Stimulated activated CD4-positive, alpha-beta T cell treated with anti-CD3 and anti-CD28 coated beads, TNF-alpha, amount 100 ng/mL, for 4 hours (primary cell): ENCODE results near the gene BCL11B.

Experiments used
- DNase-seq, 3 experiments: peaks; one replicate each; pipeline ENCODE4 v3.0.0-alpha.2; 2020; ENCODE audit warnings: low read depth in 3 of 3

The BCL11B gene

DNA sequence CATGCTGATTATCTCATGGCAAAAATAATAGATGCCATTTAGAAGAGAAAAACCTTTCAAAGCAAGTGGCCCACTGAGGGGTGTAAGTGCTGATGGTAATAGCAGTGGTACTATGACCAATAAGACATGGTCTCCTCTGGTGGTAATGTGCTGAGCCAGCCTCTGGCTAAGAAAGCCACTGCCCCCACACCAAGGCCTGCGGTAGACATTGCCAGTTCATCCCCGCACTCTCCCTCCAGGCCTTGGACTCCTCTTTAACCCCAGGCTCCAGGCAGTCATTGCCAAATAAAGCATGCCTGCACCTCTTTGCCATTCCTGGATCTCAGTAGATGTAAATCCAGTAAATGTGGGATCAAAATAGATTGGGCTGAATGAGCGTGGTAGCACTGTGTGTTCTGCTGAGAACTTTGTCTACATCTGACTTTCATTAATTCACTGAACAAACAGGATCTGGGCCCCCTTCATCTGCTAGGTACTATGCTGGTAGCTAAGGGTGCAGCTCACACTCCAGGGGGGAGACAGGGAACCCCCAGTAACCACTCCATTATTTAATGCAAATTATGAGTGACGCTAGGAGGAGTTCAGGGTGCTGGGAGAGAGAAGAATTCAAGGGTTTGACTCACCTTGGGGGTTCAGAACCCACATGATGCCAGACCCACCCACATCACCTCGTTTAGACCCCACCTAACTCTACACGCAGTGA lies 89.3 kb downstream of the BCL11B start:
- no peak for DNase-seq

DNA sequence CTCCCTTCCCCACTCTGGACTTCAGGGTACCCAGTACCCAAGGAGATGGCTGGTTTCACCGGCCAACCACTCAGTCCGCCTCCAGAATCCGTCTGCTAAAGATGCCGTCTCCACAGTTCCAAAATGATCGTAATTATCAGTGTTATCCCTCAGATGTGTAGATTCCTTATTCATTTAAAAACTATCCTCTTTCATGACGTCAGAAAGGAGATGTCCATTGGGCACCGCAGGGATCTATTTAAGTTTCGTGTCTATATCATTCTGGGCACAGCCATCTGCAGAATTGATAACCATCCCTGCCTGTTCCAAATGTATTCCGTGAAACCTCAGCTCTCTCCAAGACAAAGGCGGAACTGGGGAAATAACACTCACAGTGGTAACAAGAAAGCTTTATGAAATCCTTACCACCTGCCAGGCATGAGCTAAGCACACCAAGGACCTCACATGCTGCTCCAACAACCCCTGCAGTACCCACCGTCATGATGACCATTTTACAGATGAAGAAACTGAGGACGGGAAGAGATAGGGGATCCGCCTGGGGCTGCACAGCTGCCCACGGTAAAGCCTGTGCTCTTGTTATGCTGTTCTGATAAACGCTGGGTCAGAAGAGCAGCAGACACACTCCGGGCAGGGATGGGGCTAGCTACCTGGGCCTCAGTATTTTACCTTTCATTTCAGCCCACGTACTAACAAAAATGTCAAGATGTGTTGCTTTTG lies 90.0 kb downstream of the BCL11B start:
- no peak for DNase-seq

DNA sequence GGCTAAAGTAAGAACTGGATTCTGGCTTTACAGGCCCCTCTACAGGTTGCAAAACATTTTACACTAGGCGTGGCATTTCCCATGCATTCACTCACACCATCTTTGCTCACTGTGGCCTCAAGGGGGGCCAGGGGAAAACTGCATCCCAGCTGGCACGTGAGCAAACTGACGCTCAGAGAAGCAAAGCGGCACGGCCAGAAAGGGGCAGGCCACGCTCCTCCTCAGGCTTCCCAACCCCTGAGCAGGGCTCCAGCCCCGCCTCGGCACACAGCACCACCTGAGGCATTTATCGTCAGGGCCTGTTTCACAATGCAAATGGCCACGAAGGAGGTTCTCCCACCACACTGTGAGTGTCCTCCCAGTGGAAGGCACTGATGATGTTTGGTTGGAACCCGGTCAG lies 90.8 kb downstream of the BCL11B start:
- DNase-seq = no peak

DNA sequence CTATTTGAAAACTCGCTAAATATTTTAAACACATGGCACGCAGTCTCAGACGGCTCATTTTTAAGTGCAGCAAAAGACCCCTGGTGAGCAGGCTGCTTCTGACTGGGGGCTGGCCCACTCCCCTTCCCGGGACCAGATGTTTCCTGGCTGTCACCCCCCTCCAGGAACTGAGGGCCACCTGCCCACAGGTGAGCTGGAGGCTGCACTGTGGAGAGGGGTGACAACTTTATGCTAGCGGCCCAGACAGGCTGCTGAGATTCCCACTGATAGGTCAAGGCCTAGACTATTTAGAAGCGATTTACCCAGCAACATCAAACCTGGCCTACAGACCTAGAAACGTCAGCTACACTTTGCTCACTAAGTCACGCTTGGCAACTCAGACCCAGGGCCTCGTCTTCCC lies 92.1 kb downstream of the BCL11B start:
- no peak for DNase-seq

DNA sequence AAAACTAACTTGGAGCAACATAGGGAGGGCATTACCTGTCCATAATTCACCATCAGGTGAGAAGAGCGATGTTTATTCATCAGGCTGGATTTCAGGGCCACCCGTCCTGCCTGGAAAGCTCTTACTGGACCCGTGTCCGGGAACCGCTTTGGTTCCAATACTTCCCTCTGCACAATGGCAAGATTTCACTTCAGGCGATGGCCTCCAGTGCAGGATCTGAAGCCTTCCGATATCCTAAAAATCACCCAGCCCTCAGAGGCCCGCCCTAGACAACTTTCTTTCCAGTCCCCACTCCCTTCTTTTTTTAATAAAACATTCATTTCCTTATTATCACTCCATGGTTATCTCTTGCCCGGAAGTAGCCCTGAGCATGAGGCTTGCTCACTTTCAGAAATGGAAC lies 92.5 kb downstream of the BCL11B start:
- DNase-seq = no peak

DNA sequence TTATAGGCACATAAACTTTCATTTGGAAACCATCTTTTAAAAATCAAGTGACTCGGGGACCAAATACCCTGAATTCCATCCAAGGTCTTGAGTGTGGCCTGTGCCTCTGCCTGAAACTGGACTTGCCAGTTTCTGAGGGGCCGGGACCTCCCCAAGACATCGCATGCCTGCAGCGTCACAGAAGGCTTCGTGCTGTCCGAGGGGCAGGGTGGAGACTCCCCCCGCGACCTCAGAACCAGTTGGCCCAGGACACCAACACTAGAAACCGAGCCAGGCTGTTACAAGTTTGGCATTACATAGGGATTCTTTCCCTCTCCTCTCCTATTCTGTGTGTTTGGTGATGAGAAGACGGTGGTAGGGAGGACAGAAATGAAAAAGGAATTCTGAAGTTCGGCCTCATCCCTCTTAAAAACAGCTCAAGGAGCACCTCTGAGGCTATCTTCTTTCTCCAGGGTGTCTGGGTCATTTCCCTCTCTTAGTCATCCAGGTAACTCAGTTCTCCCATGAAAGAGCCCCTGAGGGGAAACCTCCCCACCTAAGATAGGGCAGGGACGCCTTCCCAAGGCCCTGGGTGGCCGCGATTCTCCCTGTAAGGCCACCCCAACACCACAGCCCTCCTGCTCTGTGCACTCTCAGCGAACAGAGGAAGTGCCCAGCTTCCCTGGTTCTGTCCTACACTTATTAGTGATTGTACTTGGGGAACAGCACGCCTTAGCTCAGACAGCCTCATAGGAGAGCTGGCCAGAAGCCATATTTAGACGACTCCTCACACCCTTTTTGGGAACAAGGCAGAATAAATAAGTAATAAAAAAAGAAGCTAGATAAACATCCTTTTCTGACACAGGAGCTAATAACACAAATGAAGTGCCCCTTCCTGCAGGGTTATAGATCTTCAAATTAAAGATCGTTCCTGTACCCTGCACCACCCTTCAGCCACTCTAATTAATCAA lies 93.8 kb downstream of the BCL11B start:
- no peak for DNase-seq

DNA sequence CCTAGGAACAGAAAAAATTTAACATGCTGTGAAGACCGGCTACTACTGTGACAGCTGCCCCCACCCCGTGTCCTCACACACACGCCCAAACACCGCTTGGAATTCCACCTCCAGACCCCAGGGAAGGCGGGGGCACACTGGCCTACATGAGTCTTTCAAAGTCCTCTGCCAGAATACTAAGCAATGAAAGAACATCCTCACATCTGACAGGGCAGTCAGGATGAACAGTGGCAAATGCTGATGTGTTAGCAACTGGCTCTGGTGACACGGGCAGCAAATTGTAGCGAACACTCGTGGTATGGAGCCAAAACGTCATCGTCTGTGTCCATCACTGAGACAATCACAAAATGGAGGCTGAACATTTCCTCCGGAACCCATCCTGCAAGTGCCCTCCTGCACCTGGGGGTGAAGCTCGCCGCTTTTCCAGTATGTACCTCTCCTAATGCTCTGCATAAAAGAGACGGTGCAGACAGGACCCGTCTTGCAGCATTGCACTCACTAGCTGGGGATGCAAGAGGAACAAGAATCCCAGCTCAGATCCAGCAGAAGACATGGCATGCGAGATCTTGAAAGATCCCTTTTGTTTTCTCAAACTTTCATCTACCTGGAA lies 94.8 kb downstream of the BCL11B start:
- DNase-seq = no peak

DNA sequence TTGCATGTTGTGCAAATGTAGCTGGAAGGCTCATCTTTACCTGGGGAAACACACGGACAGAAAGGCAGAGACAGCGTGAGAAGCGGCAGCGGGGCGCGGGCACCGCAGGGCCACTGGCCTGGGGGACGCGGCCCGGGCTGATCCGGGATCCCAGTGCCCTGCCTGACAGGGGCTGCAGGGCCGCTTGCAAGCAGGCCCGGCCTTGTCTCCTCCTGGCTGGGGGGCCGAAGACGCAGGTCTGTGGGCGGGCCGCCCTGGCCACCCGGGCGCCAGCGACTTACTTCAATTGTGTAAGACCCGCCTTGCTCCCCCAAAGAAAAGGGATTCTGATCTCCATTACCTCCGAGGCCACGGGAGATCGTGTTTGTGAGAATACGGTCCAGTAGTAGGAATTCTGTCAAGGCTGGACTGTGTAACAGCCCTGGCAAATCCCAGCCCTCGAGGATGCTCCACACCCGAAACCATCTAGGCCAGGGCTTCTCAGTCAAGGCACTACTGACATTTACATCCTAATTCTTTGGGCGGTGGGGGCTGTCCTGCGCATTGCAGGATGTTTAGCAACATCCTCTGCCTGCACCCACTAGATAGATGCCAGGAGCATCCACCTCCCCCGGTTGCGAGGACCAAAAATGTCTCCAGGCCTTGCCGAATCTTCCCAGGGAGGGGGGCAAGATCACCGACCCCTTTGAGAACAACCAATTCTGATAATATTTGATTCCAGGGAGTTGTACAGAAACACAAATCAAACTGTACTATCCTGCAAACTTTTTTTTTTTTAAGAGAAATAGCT lies 95.6 kb downstream of the BCL11B start:
- no peak for DNase-seq

DNA sequence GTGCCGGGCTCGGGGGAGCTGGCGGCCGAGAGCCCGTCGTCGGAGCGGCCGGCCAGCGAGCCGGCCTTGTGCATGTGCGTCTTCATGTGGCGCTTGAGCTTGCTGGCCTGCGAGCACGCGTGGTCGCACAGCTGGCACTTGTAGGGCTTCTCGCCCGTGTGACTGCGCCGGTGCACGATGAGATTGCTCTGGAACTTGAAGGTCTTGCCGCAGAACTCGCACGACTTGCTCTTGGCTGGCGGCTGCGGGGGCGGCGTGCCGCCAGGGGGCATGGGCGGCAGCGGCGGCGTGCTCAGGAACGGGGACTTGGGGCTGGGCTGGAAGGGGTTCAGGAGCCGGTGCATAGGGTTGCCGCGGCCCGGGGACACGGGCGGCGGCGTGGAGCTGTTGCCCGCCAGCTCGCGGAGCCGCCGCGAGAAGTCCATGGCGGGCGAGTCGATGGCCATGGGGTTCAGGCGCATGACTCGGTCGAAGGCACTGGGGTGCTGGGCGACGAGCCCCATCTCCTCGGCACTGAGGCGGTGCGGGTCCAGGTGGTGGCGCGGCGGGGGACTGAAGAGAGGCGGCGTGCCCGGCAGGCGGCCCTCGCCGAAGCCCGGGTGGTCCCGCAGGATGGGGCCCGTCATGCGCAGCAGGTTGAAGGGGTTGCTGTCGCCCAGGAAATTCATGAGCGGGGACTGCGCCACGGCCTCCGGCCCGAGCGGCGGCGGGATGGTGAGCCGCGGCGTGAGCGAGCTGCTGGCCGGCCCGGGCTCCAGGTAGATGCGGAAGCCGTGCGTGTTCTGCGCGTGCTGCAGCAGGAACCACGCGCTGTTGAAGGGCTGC lies 96.5 kb downstream of the BCL11B start:
- DNase-seq = no peak

DNA sequence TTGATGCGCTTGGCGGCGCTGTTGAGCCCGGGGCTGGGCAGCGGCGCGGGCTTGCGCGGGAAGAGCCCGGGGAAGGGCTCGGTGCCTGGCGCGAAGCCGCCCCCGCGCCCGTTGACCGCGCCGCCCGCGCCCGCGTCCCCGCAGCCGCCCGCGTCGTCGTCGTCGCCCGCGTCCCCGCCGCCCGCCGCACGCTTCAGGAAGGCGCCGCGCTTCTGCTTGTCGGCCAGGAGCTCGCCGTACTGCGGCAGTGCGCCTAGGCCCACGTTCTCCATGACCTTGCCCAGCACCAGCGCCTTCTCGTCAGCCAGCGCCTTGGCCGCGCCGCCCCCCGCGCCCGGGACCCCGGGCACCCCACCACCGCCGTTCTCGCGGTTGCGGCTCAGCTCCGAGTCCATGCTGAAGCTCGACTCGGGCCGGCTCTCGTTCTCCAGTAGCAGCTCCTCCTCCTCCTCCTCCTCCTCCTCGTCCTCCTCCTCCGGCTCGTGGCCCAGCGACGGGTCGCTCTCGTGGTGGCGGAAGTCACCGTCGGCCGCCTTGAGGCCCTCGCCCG lies 97.2 kb downstream of the BCL11B start:
- DNase-seq = no peak

DNA sequence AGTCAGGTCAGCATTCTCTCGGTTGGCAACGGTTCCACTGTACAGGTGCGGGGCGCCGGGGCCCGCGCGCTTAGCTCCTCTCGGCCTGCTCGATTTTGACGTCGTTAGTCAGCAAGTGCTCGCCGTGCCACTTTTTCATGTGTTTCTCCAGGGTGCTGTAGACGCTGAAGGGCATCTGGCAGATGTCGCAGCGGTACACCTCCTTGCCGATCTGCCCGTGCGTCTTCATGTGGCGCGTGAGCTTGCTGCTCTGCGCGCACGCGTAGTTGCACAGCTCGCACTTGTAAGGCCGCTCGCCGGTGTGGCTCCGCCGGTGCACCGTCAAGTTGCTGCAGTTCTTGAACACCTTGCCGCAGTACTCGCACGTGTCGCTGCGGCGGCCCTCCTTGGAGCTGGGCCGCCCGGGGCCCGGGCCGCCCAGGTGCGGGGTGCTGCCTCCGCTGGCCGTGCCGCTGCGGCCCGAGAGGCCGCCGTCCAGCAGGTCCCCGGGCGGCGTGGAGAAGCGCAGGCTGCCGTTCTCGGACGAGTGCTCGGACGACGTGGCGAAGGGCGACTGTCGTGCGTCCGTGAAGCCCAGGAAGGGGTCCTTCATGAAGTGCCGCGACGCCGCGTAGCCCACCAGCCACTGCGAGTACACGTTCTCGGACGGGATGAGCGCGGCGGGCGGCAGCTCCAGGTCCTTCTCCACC lies 97.8 kb downstream of the BCL11B start:
- DNase-seq = no peak

DNA sequence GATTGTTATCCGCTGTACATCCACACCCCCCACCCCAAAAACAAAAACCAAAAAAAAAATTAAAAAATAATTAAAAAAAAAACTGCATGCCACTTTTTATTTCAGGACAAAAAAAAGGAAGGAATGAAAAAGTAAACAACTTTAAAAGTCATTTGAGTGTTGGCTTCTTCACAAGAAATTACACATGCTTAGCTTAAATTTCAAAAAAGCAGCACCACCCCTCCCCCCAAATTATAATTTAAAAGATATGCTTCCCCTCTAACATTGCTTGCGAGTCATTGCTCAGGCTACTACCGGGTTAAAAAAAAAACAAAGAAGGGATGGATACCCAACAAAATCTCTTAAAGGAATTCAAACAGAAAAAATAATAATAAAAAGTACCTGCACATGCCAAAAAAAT lies 98.5 kb downstream of the BCL11B start:
- no peak for DNase-seq

DNA sequence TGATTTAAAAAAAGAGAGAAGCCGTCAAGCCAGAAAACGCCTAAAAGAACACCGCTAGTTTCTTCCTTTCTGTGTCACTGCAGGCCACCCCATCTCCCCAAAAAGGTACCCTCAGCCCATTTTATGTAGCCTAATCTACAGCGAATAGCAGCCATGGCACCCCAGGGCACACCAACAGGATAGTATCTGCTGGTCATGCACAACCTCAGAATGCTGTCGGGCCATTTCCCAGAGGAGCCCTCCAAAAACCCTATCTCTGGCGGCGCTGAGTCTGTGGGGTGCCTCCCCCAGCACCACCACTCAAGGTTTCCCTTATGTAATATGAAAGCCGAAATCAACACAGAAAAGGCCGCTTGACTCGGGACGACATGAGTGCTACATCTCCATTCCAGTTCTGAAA lies 98.9 kb downstream of the BCL11B start:
- no peak for DNase-seq

DNA sequence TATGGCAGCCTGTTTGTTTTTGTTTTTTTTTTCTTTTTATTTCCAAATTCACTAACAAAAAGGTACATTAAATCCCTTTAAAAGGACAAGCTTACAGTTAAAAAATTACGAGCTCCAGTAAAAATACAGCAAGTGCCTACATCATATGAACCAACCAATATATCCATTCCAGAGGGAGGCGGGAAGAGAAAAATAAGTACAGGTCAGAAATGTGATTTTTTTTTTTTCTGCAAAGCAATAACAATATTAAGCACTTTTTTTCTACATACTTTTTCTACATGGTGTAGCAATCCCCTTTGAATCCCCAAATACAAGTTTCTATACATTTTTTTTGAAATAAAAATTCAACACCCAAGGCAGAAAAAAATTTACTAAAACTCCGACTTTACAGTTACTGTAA lies 100.6 kb downstream of the BCL11B start:
- no peak for DNase-seq

DNA sequence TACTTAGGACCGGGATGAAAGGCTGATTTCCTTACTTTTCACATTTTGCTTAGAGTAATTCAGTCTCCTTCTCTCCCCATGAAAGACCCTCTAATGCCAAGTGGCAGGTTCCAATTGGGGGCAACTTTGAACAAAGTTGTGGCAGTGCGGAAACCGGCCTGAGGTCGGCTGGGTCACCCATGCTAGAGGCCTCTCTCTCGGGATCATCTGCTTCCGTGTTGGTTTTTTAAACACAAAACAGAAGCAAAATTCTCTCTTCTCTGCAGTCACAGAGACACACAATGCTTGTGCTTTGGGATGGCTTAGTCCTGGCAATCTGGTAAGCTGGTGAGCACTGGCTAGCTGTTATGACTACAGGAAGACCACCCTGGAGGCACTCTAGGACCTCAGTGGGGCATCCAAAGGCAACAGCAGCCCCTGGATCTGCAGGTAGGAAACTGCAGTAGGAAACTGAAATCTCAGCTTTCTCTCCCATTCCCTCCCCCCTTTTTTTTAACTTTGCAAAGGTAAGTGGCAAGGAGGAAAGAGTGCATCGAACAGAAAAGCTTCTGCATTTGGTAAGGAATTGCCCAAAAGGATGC lies 102.1 kb downstream of the BCL11B start:
- no peak for DNase-seq

DNA sequence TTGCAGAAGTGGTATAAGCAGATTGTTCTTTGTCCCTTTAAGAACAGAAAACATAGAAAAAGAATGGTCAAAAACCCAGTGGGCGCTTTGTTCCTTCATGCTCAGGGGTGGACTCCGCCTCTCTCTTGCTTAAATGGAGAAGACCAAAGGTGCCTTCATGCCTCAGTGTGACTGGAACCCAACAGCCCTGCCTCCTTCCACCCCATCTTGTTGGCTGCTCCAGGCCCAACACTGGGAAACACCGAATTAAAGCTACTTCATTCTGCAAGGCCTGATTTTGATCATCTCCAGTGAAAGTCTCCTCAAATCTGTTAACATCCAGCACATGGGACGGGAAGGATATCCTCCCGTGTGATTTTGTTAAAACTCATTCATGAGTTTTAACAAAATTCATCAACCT lies 103.7 kb downstream of the BCL11B start:
- DNase-seq = no peak

DNA sequence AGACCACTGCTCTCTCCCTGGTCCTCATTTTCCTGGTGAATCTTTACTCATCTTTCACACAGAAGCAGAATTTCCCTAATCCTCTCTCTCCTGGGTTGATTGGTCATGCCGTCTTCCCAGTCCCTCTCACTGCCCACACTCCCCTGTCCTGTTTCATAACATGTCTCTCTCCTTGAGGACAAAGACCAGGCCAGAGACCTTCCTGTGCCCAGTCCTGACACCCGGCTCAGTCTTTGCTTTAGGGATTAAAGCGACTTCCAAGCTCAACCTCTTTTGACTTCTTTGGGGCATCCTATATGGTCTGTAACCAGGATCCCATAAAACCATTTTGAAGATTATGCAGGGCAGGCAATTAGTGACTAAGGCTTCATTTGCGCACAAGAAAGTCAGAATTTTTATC lies 105.5 kb downstream of the BCL11B start:
- DNase-seq = no peak

DNA sequence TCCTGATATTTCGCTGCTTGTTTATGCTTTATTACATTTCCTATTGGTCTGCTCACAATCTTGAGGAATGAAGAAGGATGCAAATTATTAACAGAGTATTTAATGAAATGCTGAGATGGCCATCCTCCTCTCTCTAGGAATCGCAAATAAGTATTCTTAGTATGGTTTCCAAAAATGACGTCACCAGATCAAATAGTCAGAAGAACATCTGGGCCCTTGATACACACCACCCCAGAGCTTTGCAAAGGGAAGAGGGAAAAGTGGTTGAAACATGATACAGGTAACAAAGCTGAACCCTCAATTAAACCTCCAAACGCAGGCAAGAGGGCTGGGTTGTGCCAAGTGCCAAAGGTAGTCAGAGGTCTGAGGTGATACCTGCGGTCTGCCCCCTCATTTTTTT lies 107.3 kb downstream of the BCL11B start:
- no peak for DNase-seq

DNA sequence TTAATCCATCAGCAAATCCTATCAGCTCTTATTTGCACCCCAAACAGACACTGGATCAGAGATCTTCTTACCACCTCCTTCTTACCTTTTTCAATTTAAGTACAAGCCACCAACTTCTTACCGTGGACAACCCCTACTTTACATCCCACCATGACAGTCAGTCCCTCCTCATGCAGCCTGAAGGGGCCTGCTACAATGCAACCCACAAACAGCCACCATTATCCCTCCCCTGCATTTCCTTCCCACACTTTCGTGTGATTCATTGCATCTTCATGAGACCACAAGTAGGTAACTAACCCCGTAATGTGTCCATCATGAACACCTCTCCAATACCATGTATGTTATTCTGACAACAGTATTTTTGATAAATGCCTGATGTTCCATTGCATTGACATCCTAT lies 108.6 kb downstream of the BCL11B start:
- DNase-seq = no peak
